Right ventricle myocardium inferior (tissue), 1 donor: ENCODE data around the gene BICRA. TPM values are rescaled to one million over a fixed set of nuclear protein-coding genes. Genes with fewer than 3 reads are reported as not detected.
"Not testable (repeated sequence)": the region's sequence is repeated elsewhere in the genome, so short reads cannot be mapped to it uniquely, and the experiment has no call there.

ENCODE experiments used
- ATAC-seq: fragments of 200-7000 bp; cut with Tn5 transposase; one replicate; pipeline ENCODE4 v1.9.1; 2020; ENCODE audit warnings: mild to moderate bottlenecking, moderate library complexity
- DNase-seq: peaks from one replicate; pipeline ENCODE4 v3.0.0; 2021; ENCODE audit errors: missing footprints
- intact Hi-C: fragments of 100-400 bp; cut with DNase I; formaldehyde crosslinking; loops from one replicate; pipeline ENCODE4 v1.11.0; 2022
- total RNA-seq: library from RNA; stranded (reverse); fragmentation: NEBNext Ultra II Directional; extraction: Animal tissue kit (Norgen Biotek cat#: 25700); gene quantifications from one replicate; pipeline ENCODE4 v1.2.1, GENCODE V29; 2021
- donor health status: DM: no; HTN: yes; CAD: no; lungs with severe emphysema.

Gene BICRA
- total RNA-seq, 1 donor from 2014 or later, result 8.8 TPM

DNA sequence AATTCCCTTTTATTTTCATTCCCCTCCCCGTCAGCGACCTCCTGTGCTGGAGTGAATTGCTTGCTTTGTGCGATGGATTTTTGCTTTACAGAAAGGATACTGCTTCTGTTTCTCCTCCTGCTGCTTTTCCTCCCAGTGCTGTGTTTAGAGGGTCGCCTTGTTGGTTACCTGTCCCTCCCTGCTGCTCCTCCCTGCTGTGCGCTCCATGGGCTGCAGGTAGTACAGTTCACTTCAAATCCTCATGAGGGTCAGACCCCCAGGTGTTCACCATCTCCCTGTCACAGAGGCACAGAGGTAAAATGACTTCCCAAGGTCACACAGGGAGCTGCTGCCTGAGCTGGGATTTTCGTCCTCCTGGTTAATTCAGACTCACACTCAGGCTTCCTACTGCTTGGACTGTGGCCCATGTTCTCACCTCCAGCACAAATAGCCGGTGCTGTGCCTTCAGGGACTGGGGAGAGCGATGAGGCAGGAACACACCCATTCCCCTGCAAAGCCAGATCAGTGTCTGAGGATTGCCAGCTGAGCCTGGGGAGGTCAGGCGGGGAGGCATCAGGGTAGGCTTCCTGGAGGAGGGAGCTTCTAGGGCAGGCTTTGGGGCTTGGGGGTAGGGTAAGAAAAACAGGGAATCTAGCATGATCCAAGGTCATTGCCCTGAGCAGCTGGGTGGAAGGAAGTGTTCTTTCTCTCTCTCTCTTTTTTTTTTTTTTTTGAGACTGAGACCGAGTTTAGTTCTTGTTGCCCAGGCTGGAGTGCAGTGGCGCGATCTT is 14.4 kb downstream of the BICRA start:
- DNase-seq (no peak), ATAC-seq (peak; percentile 58)
- intact Hi-C loops, result loop anchor here (5.0 kb wide), 1 partner anchor 39 kb away; no protein-coding TSS in a partner anchor

DNA sequence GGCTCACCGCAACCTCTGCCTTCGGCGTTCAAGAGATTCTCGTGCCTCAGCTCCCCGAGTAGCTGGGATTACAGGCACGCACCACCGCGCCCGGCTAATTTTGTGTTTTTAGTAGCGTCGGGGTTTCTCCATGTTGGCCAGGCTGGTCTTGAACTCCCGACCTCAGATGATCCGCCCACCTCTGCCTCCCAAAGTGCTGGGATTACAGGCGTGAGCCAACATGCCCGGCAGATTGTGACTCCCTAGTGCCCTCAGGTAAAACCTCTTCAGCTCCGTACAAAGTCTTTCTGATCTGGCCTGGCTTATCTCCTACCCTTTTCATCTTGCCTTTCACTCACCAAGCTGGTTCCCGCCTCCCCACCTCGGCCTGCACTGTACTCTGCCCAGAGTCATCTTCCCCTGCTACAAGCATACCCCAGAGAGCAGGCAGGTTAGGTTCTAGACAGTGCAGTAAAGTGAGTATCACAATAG is 15.0 kb downstream of the BICRA start:
- no peak for ATAC-seq
- intact Hi-C loops, result loop anchor here (5.0 kb wide), 1 partner anchor 38 kb away; no protein-coding TSS in a partner anchor
- DNase-seq, result no peak

DNA sequence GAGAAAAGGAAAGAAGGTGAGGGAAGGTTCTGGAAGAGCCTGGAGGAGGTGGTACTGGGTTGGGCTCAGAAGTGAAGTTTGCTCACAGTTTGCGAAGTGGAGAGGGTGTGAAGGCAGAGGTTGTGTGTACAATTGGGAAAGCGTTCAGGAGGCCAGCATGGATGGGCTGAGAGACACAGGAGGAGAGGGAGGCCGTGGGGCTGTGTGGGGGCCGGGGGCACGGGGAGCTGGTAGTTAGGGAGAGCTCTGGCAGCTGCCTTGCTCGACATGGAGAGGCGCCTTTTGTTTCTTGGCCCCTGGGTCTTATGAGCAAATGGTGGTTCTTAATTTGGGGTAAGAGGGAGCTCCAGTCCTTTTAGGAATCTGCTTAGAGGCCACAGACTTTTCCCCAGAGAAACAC is 16.7 kb downstream of the BICRA start:
- intact Hi-C loops, result no loop called here
- ATAC-seq (peak; percentile 2), DNase-seq (no peak)

DNA sequence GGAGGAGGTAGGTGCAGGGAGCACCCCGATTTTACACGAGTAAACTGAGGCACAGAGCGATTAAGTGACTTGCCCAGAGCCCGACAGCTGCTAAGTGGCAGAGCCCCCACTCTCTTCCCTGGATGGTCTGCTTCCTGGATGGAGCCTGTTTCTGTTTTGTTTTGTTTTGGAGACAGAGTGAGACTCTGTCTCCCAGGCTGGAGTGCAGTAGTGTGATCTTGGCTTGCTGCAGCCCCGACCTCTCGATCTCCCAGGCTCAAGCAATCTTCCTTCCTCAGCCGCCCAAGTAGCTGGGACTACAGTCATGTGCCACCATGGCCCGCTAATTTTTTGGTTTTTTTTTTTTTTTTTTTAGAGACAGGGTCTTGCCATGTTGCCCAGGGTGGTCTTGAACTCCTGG is 17.3 kb downstream of the BICRA start:
- DNase-seq (no peak), ATAC-seq (peak; percentile 42)
- intact Hi-C loops, result no loop called here

DNA sequence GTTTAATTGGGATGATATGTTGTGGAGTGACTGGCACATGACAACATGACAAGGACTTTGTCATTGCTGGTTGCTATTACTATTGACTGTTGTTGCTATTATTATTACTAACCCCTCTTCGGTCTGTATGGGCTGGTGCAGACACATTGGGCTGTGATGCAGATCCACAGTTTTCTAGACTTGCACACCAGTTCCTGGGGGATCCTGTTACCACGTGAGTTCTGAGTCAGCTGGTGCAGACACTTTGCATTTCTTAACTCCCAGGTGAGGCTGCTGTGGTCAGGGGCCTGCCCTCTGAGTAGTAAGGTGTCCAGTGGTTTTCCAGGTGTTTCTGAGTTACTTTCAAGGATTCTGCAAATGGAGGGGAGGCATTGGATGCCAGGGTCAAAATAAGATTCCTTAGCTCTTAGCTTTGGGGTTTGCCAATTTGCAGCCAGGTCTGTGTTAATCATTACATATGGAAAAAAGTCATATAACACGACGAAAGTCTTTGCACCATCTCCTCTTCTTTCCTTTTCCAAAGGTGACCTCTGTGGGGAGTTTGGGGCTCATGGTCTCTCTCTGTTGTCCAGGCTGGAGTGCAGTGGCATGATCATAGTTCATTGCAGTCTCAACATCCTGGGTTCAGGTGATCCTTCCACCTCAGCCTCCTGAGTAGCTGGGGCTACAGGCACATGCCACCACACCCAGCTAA is 19.3 kb downstream of the BICRA start:
- ATAC-seq, result no peak
- intact Hi-C loops, result no loop called here

DNA sequence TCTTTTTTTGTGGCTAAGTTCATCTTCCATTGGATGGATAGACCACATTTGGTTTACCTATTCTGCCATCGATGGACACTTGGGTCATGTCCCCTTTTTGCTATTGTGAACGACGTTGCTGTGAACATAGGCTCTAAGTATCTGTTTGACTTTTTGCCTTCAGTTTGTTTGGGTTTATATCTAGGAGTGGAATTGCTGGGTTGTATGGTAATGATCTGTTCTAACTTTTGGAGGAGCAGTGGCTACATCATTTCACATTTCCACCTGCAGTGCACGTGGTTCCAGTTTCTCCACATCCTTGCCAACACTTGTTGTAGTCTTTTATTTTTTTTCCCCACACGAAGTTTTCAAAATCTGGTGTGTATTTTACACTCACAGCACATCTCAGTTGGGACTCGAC is 21.7 kb downstream of the BICRA start:
- DNase-seq, result no peak
- intact Hi-C loops, result no loop called here
- ATAC-seq, result no peak

More for the DNA sequence above, 19.3 kb downstream of the BICRA start:
- no peak for DNase-seq

DNA sequence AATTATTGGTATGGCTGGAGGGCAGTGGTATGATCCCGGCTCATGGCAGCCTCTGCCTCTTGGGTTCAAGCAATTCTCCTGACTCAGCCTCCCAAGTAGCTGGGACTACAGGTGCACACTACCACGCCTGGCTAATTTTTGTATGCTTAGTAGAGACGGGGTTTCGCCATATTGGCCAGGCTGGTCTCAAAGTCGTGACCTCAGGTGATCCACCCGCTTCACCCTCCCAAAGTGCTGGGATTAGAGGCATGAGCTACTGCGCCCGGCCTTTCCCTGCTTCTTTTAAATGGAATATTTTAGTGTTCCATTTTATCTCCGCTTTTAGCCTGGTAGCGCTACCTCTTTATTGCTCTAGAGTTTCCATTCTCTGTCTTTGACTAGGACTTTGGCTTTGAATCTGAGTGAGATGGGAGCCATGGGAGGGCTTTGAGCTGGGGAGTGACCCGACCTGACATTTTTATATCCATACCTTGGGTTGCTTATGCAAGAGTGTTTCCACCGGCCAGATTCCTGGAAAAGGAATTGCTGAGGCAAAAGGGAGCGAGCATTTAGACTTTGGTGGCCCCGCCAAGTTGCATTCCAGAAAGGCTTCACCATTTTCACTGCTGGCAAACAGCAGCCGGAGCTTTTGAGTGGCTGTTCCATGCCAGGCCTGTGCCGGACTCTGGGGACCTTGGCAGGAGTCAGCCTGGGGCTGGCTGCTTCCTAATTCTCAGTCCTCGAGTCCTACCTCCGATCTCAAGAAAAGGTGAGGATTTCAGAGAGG is 22.9 kb downstream of the BICRA start:
- DNase-seq, result no peak
- peak; percentile 57 for ATAC-seq
- intact Hi-C loops, result no loop called here

DNA sequence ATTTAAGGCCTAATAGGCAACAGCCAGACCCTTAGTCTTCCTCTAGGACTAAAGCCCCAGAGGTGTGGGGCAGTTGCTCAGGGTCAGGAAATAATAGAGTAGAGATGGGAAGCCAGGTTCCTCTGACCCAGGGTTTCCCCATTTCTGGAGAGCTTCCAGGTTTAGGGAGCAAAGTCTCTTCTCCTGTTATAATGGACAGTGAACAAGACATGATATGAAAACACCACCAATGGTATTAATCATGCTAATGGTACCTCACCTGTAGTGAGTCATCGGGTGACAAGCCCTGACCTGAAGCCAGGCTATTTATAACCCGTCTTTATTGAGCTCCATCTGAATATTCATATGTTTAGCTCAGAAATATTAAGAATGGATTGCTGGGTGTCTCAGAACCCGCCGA is 24.6 kb downstream of the BICRA start:
- intact Hi-C loops, result no loop called here
- ATAC-seq, result no peak
- DNase-seq, result no peak

DNA sequence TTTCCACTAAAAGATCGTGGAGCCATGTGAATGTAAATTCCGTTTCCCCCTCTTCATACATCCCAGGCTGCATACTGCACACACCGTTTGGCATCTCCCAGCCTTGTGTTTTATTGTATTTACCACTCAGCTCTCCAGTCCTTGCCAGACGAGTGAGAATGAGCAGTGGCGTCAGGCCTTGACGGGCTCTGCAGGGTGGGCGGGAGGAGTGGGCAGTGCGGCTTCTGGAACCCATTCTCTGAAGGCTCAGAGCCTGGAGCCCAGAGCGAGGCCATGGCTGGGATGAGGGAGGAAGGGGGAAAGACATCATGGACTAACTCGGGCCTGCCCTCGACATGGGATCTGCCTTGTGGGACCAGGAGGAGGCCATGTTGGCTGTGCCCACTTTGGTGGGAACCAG is 25.1 kb downstream of the BICRA start:
- intact Hi-C loops, result no loop called here
- no peak for ATAC-seq
- DNase-seq, result no peak

DNA sequence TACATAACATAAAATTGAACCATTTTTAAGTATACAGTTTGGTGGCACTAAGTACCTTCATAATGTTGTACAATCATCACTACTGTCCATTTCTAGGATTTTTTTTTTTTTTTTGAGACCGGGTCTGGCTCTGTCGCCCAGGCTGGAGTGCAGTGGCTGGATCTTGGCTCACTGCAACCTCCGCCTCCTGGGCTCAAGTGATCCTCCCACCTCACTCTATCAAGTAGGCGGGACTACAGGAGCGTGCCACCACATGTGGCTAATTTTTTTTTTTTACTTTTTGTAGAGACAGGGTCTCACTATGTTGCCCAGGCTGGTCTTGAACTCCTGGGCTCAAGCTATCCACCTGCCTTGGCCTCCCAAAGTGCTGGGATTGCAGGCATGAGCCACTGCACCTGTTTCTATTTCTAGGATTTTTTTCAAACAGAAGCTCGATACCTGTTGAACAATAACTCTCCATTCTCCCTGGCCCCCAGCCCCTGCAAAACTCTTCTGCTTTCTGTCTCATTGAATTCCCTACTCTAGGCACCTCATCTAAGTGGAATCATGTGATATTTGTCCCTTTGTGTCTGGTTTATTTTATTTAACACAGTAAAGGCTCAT is 26.3 kb downstream of the BICRA start:
- ATAC-seq, intact Hi-C loops, DNase-seq: not testable (repeated sequence)

DNA sequence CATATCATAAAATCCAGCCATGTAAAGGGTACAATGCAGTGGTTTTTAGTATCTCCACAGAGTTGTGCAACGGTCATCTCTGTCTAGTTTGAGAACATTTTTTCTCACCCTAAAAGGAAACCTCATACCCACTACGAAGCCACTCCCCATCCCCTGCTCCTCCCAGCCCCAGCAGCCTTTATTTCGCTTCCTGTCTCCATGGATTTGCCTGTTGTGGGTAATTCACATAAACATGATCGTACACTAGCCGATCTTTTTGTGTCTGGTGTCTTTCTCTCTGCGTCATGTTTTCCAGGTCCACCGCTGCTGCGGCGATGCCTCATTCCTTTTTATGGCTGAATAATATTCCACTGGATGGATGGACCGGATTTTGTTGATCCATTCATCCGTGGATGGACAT is 28.6 kb downstream of the BICRA start:
- intact Hi-C loops, result no loop called here
- ATAC-seq, result no peak

DNA sequence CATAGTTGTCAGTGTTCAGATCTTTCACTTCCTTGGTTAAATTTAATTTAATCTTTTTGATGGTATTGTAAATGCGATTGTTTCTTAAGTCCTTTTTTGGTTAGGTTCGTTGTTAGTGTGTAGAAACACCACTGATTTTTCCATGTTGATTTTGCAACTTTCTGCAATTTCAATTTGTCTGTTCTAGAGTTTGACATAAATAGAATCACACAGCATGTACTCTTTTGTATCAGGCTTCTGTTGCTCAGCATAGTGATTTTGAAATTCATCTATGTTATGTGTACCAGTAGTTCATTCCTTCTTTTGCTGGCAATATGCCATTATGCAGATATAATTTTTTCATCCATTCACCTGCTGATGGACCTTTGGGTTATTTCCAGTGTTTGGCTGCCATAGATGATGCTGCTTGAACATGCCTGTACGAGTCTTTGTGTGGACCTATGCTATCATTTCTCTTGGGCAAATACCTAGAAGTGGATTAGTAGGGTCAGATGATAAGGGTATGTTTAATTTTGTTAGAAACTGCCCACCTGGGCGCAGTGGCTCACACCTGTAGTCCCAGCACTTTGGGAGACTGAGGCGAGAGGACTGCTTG is 33.1 kb downstream of the BICRA start:
- intact Hi-C loops, result no loop called here
- DNase-seq (no peak), ATAC-seq (no peak)

More for the DNA sequence above, 28.6 kb downstream of the BICRA start:
- DNase-seq, result no peak

DNA sequence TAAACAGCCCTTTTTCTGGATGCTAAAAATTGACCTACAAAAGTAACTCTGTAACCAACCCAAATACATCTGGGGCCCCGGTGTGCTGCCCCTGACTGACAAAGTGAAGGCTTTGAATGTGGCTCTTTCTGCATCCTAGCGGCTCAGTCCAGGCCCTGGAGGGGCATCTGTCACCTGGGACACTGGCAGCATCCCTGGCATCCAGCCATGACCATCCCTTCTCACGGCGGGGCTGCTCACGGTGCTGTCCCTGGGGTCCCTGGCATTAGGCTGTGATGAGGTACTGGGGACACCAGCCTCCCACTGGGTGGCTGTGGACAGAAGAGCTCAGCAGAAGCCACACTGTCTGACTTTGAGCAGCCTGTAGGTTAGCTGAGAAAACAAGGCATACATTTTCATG is 34.3 kb downstream of the BICRA start:
- DNase-seq (no peak), ATAC-seq (no peak)
- intact Hi-C loops, result no loop called here

DNA sequence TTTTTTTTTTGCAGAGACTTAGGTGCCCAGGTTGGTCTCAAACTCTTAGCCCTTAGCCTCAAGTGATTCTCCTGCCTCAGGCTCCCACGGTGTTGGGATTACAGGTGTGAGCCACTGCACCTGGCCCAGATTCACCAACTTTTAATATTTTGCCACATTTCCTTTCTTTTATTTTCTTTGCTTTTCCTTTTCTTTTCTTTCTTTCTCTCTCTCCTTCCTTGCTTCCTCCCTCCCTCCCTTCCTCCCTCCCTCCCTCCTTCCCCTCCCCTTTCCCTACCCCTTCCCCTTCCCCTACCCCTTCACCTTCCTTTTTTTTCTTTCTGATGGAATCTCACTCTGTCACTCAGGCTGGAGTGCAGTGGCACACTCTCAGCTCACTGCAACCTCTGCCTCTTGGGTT is 35.3 kb downstream of the BICRA start:
- intact Hi-C loops, result no loop called here
- DNase-seq, result no peak
- ATAC-seq, result no peak

DNA sequence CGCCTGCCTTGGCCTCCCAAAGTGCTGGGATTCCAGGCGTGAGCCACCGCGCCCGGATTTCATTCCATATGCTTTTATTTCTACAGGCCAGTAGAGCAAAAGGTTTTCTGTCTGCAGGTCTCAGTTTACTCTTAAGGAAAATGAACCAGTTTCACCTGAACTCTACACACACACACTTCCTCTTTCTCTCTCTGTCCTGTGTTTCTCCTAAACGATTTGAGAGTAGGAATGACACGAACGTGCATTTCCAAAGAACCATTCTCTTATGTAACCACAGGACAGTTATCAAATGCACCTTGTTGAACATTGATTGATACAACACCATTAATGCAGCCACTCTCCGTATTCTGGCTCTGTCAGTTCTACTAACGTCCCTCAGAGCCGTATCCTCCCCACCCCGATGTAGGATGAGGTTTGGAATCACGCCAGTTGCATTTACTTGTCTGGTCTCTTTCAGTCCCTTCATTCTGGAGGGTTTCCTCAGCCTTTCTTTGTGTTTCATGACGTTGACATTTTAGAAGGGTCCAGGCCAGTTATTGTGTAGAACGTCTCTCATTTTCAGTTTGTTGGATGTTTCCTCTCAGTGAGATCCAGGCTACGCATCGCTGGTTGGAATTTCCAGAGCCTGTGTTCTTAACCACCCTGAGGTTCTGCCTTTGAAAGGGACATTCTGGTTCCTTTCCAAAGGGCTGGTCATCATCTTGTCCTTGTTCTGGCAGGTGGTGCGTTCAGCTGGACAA is 36.0 kb downstream of the BICRA start:
- peak; percentile 48 for ATAC-seq
- intact Hi-C loops, result no loop called here
- DNase-seq, result no peak

DNA sequence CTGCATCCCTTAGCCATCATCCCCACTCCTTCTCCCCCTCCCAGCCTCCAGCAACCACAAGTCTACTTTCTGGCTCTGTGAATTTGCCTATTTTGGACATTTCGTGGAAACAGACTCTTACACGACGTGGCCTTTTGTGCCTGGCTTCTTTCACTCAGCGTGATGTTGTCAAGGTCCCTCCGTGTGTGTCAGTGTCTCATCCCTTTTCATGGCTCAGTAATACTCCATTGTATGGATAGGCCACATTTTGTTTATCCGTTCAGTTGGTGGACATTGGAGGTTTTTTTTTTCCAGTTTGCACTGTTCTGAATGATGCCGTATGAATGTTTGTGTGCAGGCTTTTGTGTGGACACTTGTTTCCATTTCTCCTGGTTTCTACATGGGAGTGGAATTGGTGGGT is 38.0 kb downstream of the BICRA start:
- intact Hi-C loops, result no loop called here
- no peak for DNase-seq
- no peak for ATAC-seq

DNA sequence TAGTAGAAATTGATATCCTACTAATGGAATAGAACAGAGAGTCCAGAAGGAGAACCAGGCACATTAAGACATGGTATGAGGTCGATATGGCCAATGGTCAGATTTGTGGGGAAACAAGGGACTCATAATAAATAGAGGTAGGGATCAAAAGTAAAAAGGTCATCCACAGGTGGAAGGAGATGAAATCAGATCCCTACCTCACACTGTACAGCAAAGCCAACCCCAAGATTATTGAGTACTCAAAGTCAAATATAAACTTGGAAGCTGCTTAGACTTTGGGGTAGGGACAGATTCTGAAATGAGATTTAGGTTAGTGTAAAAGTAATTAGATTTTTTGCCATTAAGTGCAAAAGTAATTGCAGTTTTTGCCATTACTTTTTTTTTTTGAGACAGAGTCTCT is 40.7 kb downstream of the BICRA start:
- no peak for ATAC-seq
- no peak for DNase-seq
- intact Hi-C loops, result no loop called here

DNA sequence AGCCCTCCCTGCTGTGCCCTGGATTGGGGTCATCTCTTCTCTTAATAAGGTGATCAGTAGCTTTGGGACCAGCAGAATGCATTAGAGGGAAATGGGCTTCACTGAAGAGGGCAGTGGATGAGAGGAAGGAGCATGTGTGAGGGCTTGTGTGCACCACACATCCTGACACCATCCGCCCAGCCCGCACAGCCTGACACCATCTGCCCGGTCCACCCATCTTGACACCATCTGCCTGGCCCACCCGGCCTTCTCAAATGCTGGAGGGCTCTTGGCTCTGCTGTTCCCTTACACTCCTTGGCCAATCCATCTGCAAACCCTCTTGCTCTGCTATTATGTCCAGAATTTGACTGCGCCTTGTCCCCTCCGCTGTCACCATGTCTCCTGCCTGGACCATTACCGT is 41.8 kb downstream of the BICRA start:
- peak; percentile 17 for ATAC-seq
- intact Hi-C loops, result no loop called here
- DNase-seq, result no peak
